Neural crest cell (in vitro differentiated cells): ENCODE results near the gene FAM186B. TPM values are rescaled to one million over a fixed set of nuclear protein-coding genes. Genes with fewer than 3 reads are reported as not detected.

ENCODE experiments used
- DNase-seq: peaks from one replicate; pipeline ENCODE4 v3.0.0; 2021; ENCODE audit warnings: low read depth, mixed read lengths, low spot score
- H3K27ac Mint-ChIP-seq: one replicate; pipeline ENCODE4 v1.8.0; 2021; ENCODE audit warnings: mild to moderate bottlenecking, mixed read lengths; ENCODE audit not compliant: unreplicated experiment
- H3K27me3 Mint-ChIP-seq: 2 replicates; pipeline ENCODE4 v1.8.0; 2021; ENCODE audit warnings: low read depth, mild to moderate bottlenecking, mixed read lengths
- H3K36me3 Mint-ChIP-seq: 2 replicates; pipeline ENCODE4 v1.8.0; 2021; ENCODE audit warnings: low read depth, mild to moderate bottlenecking, mixed read lengths
- H3K4me1 Mint-ChIP-seq: 2 replicates; pipeline ENCODE4 v1.8.0; 2021; ENCODE audit warnings: mixed read lengths
- H3K4me3 Mint-ChIP-seq: one replicate; pipeline ENCODE4 v1.8.0; 2021; ENCODE audit warnings: mild to moderate bottlenecking, mixed read lengths
- H3K9me3 Mint-ChIP-seq: 2 replicates; pipeline ENCODE4 v1.8.0; 2021; ENCODE audit warnings: mixed read lengths
- total RNA-seq: library from RNA; stranded (reverse); gene quantifications from 2 replicates; pipeline ENCODE4 v1.2.1, GENCODE V29; 2021
- TF ChIP-seq, protein P1 (sequence below): fragments of 200-600 bp; sonication (generic); conservative IDR thresholded peaks from 2 replicates; pipeline ENCODE4 v1.5.0; 2021; ENCODE audit warnings: antibody characterized with exemption, mild to moderate bottlenecking

FAM186B gene
- total RNA-seq, 1 donor from 2014 or later: 0.28 TPM

DNA sequence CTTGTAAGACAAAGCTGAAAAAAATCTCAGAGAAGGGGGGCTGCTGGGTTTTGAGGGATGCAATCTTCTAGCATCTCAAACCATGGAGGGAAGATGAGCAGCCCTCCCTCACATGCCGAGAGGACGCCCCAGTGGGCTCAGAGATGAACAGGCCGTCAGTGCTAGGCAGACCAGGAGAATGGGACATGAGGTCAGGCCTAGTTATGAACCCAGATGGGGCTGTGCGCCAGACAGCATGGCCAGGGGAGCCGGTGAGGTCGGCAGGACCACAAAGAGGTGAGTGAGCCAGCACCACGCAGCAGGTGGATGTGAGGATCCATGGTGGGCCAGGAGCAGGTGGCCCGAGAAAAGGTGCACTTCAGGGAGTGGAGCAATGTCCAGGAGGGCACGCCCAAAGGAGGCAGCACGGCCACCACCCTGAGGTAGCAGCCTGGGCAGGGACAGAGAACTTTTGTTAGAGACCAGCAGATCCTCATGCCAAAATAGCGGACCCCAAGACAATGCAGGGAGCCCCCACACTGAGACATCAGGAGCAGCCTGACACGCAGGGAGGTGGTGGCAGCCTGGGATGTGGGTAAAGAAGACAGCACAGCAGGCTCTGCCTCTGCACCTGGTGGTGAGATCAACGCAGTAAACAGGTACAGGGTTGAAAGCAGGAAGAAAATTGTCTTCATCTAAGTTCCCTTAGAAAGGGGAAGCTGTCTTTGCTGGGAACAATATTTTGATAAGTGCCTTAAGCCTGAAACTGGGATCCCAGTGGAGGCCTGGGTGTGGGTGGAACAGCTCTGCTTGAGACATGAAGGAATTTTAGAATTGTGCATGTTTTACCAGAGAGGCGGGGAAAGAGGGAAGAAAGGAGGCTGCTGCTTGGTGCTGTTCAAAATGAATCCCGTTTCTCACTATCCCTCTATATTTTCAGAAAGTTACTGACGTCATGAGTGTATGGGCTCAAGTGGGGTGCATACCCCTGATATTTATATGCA lies 19.7 kb downstream of the FAM186B start:
- DNase-seq: no peak
- Mint-ChIP-seq H3K36me3 (no peaks in the 10 kb centered on the region), H3K27ac (no peak overlapping the region), H3K4me1 (peaks cover 20% of the 10 kb centered on the region), H3K9me3 (no peaks in the 10 kb centered on the region), H3K27me3 (no peaks in the 10 kb centered on the region), H3K4me3 (no peak overlapping the region)
- TF ChIP-seq, protein P1, sequence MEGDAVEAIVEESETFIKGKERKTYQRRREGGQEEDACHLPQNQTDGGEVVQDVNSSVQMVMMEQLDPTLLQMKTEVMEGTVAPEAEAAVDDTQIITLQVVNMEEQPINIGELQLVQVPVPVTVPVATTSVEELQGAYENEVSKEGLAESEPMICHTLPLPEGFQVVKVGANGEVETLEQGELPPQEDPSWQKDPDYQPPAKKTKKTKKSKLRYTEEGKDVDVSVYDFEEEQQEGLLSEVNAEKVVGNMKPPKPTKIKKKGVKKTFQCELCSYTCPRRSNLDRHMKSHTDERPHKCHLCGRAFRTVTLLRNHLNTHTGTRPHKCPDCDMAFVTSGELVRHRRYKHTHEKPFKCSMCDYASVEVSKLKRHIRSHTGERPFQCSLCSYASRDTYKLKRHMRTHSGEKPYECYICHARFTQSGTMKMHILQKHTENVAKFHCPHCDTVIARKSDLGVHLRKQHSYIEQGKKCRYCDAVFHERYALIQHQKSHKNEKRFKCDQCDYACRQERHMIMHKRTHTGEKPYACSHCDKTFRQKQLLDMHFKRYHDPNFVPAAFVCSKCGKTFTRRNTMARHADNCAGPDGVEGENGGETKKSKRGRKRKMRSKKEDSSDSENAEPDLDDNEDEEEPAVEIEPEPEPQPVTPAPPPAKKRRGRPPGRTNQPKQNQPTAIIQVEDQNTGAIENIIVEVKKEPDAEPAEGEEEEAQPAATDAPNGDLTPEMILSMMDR: no peak

DNA sequence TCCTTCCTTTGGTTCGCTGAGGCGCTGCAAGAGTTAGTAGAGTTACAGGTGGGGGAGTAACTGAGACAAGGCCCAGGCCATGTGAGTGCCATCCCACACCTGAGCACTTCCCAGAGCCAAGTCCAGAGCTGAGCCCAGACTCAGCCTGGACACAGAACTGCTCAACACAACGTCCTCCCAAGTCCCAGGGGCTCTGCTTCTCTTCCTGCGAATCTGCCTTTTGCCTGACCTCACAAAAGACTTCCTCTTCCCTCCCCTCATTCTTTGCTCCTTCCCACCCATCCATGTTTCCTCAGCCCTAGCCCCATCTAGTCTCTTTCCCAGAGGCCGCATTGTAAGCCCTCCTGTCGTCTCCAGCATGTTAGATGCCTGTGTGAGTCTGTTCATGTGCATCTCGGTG lies 20.8 kb downstream of the FAM186B start:
- H3K4me3 Mint-ChIP-seq: no peak overlapping the region
- H3K36me3 Mint-ChIP-seq: no peaks in the 10 kb centered on the region
- no peak for DNase-seq
- peaks cover 27% of the 10 kb centered on the region for H3K4me1 Mint-ChIP-seq
- TF ChIP-seq, protein P1: no peak
- no peaks in the 10 kb centered on the region for H3K9me3 Mint-ChIP-seq
- H3K27me3 Mint-ChIP-seq: no peaks in the 10 kb centered on the region
- no peak overlapping the region for H3K27ac Mint-ChIP-seq

DNA sequence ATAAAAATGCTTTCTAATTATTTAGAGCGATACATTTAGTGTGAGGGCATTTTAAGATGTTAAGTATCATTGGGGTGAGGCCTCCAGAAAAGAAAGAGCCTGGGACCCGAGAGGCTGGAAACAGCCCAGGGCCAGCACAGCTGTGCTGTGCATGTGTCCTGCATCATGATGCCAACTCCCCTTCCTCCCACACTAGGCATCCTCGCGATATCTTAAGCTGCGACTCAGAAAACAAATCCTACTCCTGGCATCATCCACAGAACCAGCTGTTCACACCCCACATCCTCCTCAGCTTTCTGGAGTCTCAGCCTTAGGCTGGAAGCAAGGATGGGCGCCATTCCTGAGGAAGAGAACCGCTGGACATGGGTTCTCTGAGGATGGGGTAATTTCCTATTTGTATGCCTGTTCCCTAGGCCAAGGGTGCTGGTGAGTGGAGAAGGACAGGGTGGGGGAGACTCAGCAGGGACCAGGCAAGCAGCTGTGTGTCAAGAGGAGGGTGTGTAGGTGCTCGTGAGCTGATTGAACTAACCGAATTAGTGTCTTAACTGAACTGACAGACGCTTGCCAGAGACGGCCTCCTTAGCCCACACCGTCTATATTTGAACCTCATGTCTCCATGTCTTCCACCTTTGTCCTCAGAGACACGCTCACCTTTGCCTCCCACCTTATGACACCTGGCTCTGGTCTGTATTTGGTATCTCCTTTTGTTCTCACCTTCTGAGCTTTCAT lies 21.9 kb downstream of the FAM186B start:
- no peak overlapping the region for H3K27ac Mint-ChIP-seq
- H3K4me3 Mint-ChIP-seq: no peak overlapping the region
- no peak for DNase-seq
- H3K27me3 Mint-ChIP-seq: no peaks in the 10 kb centered on the region
- H3K4me1 Mint-ChIP-seq: peaks cover 27% of the 10 kb centered on the region
- no peaks in the 10 kb centered on the region for H3K9me3 Mint-ChIP-seq
- no peaks in the 10 kb centered on the region for H3K36me3 Mint-ChIP-seq
- TF ChIP-seq, protein P1: no peak

DNA sequence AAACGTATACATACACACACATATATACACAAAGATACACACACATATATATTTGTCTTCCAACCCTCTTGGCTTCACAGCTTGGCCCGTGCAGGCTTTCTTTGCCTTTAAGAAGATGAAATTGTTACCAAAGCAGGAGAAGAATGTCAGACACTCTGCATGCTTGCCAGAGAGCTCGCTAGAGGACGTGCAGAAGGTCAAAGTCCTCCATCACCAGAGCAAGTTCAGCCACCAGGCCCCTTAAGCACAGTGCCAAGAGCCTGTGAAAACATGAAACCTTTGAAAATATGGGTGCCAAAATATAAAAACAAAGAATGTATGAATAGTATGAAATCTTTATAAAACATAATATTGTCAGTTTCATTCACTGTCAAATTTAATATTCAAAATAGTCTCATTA lies 22.6 kb downstream of the FAM186B start:
- TF ChIP-seq, protein P1: no peak
- Mint-ChIP-seq H3K36me3 (no peaks in the 10 kb centered on the region), H3K4me3 (no peak overlapping the region), H3K27me3 (no peaks in the 10 kb centered on the region), H3K27ac (no peak overlapping the region), H3K4me1 (peaks cover 27% of the 10 kb centered on the region), H3K9me3 (no peaks in the 10 kb centered on the region)
- no peak for DNase-seq

DNA sequence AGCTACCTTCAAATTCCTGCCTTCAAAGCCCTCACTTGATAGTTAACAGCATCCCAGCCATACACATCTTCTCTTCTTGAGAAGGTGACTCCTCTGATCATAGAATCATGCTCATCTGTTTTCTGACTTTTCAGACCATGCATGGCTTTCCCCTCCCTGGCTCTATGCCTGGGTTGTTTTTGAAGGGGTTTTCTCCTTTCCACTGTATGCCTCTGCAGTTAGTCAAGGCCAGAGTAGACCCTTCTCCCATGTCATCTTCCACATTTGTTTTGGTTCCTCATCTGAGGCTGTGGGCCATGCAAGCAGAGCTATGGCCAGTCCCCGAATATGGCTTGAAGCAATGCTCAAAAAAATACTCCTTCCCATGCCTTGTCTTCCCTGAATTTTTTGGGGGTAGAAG lies 23.2 kb downstream of the FAM186B start:
- Mint-ChIP-seq H3K27me3 (no peaks in the 10 kb centered on the region), H3K9me3 (no peaks in the 10 kb centered on the region), H3K36me3 (no peaks in the 10 kb centered on the region), H3K27ac (no peak overlapping the region), H3K4me1 (peaks cover 27% of the 10 kb centered on the region), H3K4me3 (no peak overlapping the region)
- DNase-seq: no peak
- TF ChIP-seq, protein P1: no peak
